GM18502 (cell line): Measurements from ENCODE around the gene IFNA14.
"Not testable (repeated sequence)": the region's sequence is repeated elsewhere in the genome, so short reads cannot be mapped to it uniquely, and the experiment has no call there.

ENCODE experiments used
- ATAC-seq: cut with Tn5 transposase; IDR thresholded peaks from one replicate; pipeline ENCODE4 v1.9.1; 2021; ENCODE audit warnings: mild to moderate bottlenecking; ENCODE audit not compliant: unreplicated experiment, poor library complexity

The IFNA14 gene

DNA sequence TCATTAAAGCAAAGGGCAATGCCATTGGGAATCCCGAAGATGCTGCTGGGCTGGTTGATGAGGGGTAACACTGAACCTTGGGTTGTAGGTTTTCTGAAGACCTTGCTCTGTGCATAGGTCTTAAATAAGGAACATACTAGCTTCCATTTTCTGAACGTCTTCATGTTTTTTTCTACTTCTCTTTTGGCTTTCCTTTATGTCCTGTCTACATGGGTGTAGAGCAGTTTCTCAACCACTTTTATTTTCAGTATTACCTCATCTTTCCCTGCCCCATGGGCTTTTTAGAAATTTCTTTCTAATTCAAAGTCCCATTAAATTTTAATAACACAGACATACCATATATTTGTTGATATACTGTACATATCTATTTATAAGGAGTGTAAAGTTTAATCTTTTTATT lies at the start of gene IFNA14:
IFNA14 (minus strand) TSS at position 95 of the 400 bp plus-strand sequence; CDS start at position 25, 70 bp downstream.
- no peak for ATAC-seq

DNA sequence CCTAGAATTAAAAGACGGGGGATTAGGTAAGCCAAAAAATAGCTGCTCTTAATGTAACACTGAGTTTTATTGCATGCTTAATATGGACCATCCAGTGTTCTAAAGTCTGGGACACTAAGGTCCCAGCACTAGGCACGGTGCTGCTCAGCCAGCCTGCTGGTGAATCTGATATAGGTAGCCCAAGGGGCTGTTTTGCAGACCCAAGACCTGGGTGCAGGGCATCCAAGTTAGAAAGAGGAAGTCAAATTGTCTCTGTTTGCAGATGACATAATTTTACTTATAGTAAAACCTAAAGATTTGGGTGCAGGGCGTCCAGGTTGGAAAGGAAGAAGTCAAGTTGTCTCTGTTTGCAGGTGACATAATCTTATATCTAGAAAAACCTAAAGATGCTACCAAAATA lies 47.5 kb upstream of the IFNA14 start:
- ATAC-seq = no peak

DNA sequence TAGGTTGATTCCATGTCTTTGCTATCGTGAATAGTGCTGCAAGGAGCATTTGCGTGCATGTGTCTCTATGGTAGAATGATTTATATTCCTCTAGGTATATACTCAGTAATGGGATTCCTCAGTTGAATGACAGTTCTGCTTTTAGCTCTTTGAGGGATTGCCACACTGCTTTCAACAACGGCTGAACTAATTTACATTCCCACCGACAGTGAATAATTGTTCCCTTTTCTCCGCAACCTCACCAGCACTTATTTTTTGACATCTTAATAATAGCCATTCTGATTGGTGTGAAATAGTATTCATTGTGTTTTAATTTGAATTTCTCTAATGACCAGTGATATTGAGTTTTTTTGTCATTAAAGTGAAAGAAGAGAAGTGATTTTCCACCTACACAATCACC lies 46.9 kb upstream of the IFNA14 start:
- no peak for ATAC-seq

DNA sequence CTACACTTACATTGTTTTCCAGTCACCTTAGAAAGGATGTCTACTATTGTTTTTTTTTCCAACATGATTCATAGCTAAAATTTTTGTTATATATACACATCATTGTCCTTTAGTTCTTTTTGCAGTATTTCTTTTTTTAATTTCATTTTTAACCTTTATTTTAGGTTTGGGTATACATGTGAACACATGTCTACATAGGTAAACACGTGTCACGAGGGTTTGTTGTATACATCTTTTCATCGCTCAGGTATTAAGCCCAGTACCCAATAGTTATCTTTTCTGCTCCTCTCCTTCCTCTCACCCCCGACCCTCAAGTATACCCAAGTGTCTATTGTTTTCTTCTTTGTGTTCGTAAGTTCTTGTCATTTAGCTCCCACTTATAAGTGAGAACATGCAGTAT lies 46.3 kb upstream of the IFNA14 start:
- ATAC-seq = no peak

DNA sequence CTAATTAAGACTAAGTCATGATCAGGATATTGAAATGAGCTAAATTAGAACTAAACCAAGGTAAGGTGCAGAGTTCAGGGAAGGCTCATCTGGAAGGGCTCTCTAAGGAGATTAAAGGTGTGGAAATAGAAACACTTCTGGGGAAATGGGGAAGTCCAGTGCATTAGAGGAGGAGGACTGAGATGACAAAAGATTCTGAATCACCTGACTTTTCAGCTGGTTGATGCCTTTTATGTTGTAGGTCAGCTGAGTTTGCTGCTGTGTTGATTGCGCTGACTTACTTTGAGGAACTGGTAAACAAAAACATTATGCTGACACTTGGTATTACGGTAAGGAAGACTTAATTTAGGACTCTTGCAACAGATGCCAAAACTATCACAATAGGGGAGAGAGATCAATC lies 41.5 kb upstream of the IFNA14 start:
- no peak for ATAC-seq

DNA sequence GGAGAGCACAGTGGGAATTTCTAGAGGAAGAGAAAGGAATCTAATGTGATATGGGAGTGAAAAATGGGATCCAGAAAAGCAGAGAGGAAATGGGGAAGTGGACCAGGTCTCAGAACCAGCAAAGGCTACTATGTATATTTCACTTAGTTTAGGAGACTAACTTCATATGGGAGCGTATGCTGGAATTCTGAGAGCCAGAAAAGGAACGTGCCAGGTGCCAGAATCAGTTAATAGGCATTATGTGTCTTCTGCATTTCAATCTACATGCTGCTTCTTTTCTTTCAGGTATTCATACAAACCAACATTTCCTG lies 28.5 kb upstream of the IFNA14 start:
- no peak for ATAC-seq

DNA sequence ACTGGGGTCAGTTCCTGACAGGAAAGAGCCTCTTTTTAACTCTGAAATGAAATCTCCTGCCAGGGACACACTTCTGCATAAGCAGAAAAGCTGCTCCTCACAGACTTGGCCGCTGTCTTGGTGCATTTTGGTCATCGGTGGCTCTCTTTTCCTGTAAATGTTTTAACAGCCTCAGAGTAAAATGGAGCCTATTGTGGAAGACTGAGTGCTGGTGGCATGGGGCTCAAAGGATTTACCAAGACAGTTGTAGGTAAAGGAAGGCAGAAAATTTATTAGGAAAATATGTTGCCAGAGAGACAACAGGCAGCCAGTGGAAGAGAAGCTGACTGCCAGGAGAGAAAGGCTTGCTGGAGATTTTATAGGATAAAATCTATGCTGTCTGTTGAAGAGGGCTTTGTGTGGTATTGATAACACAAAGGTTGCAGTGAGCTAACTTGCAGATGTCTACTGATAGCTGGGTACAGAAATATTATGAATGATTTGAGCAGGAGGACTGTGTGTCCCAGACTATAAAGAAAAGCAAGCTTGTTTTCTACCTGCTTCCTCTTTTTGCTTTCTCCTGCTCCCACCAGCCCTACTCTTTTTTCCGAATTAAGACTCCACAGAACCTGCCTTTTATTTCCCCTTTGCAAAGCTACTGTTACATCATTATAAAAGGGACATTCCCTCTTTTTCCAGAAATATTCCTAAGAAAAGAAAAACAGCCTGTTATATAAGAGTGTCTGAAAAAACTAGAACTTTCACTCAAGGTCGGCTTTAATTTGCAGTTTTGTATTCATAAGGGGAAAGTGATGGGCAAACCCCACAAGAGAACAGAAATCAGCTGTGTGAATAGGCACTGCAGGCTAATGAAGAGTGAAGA lies 27.9 kb upstream of the IFNA14 start:
- ATAC-seq = peak; percentile 63

DNA sequence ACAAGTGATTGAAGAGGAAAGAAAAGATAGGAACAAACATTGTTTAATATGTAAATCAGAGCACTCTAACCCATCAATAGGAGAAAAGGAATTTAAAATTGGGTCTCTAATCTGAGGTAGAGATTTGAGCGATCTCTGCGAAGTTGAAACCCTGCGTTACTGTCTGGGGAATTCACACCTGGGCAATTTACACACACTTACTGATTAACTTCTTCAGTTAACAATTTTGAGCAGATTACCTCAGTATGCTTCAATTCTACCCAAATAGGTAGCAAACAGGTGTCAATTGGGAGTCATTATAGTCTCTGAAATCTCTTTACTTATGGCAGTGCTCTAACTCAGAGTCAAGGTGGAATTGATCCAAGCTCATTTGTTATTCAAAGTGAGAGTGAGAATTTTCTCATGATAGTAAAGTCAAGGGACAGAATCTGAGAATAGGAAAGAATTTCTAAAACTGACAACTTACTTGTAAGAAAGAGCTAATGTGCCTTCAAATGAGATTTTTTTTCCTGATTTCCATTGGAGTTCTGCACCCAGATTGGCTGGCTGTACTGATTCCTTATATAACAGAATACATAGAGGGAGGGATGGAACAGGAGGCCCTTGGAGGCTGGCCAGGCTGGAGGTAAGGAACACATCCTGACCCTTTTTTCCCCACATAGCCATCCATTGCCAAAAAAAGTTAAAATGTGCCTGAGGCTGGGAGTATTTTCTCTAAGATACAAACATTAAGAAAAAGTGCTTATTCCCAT lies 27.1 kb upstream of the IFNA14 start:
- ATAC-seq = no peak

DNA sequence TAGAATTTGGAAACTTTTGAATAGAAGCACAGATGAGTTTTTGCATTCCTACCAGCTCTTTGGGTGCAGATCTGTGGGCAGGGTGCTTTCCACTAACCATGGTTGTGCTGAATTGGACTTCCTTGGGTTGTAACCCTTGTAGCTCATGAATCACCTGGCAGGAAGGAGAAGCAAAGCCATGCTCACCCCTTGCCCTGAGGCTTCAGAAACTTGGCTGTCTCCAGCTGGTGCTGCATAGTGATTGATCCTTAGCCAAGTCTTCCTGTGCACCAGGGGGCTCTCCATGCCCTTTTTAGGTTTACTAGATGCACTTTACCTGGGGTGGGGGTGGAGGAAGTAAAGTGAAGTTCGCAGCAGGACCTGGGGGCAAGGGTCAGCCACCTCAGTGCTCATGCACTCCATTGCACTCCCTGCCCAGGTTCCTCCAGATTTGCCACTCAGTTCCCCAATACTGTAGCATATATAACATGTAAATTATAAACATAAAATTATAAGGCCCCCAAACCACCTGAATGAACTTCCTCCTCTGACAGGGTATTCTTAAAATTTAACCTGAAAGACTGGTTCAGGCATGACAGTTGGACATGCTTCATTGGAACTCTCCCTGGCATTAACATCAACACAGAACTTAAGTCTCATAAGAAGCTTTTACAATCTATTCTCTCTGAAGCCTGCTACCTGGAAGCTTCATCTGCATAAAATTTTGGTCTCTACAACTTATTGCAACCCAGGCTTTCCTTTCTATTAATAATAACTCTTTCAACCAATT lies 25.8 kb upstream of the IFNA14 start:
- ATAC-seq = no peak

DNA sequence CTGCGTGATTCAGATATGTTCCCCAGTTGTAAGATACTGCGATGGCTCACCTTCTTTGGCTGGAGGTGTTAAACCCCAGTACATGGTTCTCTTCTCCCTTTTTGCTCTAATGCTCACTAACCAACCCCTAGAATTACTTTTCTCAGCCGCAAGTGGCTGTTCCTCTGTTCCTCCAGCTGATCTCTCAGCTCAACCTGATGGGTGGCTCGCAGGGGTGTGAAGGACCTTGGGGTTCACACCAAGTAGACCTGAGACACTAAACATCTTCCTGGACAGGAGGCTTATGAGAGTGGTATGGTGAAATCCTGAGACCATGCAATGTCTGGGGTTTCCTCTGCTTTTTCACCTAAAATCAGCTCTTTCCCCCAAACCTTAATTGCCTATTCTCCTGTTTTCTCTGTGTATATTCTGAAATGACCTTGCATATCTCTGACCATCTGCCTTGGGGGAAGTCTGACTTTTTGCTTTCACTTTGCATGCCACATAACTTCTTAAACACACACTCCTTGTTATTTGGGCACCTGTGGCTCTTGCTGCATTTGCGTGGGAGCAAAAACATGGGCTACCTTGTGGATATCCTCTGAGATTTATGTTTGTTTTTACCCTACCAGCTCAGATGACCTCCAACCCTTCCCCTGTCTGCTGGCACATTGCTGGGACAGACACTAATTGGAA lies 15.9 kb upstream of the IFNA14 start:
- no peak for ATAC-seq

DNA sequence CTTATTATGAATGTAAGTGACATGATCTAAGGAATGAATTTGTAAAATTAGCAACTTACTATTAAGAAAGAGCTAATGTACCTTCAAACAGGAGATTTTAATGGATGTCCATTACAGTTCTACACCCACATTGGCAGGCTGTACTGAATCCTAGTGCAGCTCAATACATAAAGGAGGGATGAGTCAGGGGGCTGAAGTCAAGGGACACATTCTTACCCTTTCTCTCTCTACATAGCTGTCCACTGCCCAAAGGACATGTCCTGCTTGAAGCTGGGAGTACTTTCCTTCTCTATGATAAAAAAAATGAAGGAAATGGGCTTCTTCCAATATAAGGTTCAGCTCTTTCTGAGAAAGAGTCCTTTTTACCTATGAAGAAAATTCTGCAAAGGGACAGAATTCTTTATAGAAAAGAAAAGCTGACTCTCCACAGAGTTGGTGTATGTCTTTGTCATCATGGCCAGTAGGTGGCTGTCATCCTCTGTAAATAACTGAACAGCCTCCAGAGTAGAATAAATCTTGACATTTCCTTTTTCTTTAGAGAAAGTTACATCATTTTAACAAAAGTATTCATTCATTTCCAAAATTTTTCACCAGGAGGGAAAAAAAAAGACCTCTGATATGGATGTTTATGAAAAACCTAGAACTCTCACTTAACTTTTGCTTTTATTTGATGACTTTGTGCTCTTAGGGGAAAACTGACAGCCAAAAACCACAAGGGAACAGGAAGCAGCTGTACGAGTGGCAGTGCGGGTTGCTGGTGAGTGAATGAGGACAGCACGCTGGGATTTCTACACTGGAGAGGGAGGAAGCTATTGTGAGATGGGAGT lies 13.1 kb upstream of the IFNA14 start:
- peak; percentile 83 for ATAC-seq

DNA sequence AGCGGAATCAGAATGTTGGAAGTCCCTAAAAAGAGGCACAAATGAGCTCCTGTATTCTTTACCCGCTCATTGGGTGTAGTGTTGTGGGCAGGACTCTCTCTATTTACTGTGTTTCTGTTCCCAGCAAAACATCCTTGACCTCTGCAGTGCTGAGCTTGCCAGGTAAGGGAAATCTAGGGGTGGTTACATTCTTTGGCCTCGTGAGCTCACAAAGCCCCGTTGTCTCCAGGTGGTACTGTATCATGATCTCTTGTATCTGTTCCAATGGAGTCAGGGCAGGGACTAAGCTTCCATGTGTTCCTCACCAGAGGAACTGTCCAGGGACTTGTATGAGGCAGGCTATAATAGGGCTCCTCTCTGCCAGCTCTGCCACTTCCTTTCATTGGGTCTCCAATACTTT lies 11.8 kb upstream of the IFNA14 start:
- no peak for ATAC-seq

DNA sequence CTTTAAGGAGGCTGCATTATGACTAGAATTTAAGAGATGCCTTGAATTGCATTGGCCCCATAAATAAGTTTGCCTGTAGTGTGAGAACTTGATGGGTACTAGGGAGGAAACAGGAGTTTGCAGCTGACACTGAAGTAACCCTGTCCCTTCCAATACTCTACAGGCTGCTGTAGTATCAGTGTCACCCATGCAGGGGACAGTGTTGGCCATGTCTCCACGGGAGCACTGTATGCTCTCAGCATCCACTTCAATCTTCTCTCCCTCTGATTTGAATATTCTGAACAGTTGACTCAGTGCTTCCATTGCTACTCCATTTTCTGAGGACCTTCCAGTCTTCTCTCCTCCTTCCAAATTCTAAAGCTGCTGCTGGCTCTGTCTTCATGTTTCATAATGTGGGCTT lies 11.4 kb upstream of the IFNA14 start:
- ATAC-seq = no peak

DNA sequence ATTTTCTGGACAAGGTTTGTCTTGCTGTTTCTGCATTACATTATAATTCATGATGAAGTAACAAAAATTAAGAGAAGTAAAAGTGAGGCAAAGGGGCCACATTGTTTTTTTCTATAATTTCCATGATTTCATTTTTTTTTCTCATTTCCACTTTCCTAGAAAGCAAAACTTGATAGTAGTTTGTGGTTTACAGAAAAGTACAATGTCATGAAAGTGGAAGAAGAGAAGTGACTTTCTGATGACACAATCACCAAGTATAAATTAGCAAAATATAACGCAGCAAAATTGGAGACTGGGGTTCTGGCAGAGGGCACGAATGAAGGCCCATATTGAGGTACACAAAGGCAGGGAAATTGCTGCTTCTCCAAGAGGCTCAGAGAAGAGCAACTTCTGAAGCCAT lies 5.0 kb upstream of the IFNA14 start:
- ATAC-seq = no peak

DNA sequence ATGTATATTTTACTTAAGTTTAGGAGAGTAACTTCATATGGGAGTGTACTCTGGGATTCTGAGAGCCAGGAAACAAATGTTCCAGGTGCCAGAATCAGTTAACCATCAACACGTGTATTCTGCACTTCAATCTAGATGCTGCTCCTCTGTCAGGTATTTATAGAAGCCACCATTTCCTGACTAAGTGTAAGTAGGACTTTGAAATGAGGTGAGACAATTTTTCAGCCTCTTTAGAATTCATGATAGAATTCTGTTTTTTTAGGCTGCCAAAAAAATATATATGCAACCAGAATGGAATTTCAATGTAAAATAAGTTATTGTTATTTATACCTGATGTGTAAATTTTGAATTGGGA lies 3.5 kb downstream of the IFNA14 start:
- not testable (repeated sequence) for ATAC-seq

DNA sequence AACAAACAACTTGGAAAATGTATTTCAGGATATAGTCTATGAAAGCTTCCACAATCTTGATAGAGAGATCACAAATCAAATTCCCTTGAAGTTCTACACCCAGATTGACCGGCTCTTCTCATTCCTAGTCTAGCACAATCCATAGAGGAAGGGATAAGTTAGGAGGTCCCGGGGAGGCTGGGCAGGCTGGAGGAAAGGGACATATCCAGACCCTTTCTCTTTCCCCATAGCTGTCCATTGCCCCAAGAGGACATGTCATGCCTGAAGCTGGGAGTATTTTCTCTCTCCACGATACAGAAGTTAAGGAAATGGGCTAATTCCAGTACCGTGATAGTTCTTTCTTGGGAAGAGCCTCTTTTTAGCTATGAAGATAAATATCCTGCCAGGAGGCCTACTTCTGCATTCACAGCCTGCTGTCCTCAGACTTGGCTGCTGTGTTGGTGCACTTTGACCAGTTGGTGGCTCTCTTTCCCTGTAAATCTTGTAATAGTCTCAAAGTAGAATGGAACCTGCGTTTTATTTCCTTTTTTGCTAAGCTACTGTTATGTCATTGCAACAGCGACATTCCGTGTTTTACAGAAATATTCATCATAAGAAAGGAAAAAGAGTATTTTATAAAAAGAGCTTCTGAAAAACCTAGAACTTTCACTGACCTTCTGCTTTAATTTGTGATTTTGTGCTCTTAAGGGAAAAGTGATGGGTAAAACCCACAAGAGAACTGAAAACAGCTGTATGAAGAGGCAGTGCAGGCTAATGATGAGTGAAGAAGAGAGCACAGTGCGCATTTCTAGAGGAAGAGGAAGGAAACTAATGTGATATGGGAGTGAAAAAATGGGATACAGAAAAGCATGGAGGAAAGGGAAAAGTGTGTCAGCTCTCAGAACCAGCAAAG lies 4.1 kb downstream of the IFNA14 start:
- ATAC-seq = peak; percentile 90

DNA sequence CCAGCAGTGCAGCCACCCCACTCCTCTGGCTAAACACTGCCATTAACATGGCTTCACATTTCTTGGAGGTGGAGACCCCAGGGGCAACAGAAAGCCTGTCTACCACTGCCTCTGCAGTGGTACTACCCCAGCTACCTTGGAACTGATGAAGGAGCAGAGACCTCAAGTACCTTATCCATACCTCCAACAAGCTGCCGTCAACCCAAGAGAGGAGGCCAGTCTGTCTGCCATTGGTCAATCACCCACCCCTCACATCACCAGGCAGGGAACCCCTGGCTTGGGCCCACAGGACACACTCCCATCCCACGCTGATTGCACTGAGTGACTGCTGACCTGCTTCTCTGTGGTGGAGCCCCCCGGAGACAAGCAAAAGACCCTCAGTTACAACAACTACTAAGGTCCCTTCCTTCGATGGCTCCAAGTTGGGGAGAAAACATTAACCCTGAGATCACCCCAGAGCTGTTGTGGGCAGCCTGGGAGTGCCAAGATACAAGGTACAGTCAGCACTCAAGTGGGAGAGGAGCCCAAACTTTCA lies 5.6 kb downstream of the IFNA14 start:
- ATAC-seq = no peak

DNA sequence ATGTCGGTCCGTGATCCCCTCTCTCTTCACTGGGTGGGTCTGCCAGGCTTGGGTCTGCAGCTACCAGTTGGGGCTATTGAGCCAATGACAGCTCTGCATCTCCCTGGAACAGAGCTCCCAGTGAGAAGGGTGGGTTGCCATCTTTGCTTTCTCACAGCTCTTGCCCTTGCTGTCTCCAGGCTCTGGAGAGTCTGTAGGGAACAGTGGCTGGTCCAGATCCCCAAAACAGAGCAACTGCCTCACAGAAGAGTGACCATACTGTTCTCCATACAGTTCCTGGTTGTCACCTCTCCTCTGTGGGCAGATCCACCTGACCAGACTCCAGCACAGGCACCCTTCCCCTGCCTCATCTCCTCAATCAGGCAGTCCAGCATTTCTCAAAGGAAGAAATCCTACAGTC lies 6.5 kb downstream of the IFNA14 start:
- no peak for ATAC-seq

DNA sequence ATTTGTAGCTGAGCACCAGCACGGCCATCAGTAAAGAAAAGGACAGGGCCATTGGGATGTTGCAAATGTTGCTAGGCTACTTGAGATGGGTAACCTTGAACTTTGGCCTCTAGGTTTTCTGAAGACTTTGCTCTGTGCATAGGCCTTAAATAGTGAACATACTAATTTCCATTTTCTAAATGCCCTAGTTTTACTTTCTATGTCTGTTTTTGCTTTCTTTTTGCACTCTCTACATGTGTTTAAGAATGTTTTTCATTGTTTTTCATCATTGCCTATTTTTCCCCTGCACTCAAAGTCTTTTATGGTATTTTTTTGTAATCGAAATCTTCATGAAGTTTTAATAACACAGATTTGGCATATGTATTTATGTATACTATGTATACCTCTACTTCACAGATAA lies 11.7 kb downstream of the IFNA14 start, which contains the start of gene IFNA17:
IFNA17 (minus strand) TSS at position 101 of the 400 bp plus-strand sequence; CDS start at position 52, 49 bp downstream.
- no peak for ATAC-seq
